HepG2 (cell line): Measurements from ENCODE around the gene PIAS1. TPM values are rescaled to one million over a fixed set of nuclear protein-coding genes. Genes with fewer than 3 reads are reported as not detected.

Source experiments
- GABPB1 ChIP-seq: IDR thresholded peaks from 2 replicates; pipeline ENCODE4 v1.6.1; 2016; ENCODE audit warnings: mild to moderate bottlenecking, missing genetic modification reagents, moderate library complexity, missing compliant biosample characterization
- HMGA1 ChIP-seq: sonication (generic); formaldehyde crosslinking; conservative IDR thresholded peaks from 2 replicates; pipeline ENCODE4 v1.4.0; 2020; ENCODE audit warnings: missing genetic modification reagents
- KDM5B ChIP-seq: sonication (generic); formaldehyde crosslinking; IDR thresholded peaks from 2 replicates; pipeline ENCODE4 v1.4.0; 2020; ENCODE audit warnings: missing genetic modification reagents, mild to moderate bottlenecking, borderline replicate concordance
- MATR3 ChIP-seq: sonication (generic); formaldehyde crosslinking; IDR thresholded peaks from 2 replicates; pipeline ENCODE4 v1.4.0; 2020; ENCODE audit warnings: missing genetic modification reagents
- NFKB2 ChIP-seq: sonication (generic); formaldehyde crosslinking; IDR thresholded peaks from 2 replicates; pipeline ENCODE4 v1.4.0; 2020; ENCODE audit warnings: missing genetic modification reagents, borderline replicate concordance
- PHF5A ChIP-seq: IDR thresholded peaks from one replicate; pipeline ENCODE4 v1.6.1; 2018; ENCODE audit warnings: low read depth, missing genetic modification reagents; ENCODE audit not compliant: unreplicated experiment
- SP4 ChIP-seq: sonication (generic); formaldehyde crosslinking; IDR thresholded peaks from 2 replicates; pipeline ENCODE4 v1.8.1; 2023; ENCODE audit warnings: mild to moderate bottlenecking, missing genetic modification reagents
- THAP9 ChIP-seq: sonication (generic); formaldehyde crosslinking; IDR thresholded peaks from 2 replicates; pipeline ENCODE4; 2020; ENCODE audit warnings: missing genetic modification reagents, mild to moderate bottlenecking, borderline replicate concordance
- ZNF292 ChIP-seq: sonication (generic); formaldehyde crosslinking; IDR thresholded peaks from 2 replicates; pipeline ENCODE4 v1.8.1; 2022; ENCODE audit warnings: mild to moderate bottlenecking, low read depth, missing genetic modification reagents, borderline replicate concordance
- ZNF567 ChIP-seq: sonication (generic); formaldehyde crosslinking; IDR thresholded peaks from 2 replicates; pipeline ENCODE4 v1.8.1; 2023; ENCODE audit warnings: mild to moderate bottlenecking, missing genetic modification reagents, borderline replicate concordance
- ZNF616 ChIP-seq: sonication (generic); formaldehyde crosslinking; IDR thresholded peaks from 2 replicates; pipeline ENCODE4 v1.5.0; 2020; ENCODE audit warnings: low read depth, mild to moderate bottlenecking, missing genetic modification reagents
- polyA plus RNA-seq, 8 experiments: library from polyadenylated mRNA; depleted of rRNA in 3 of 8; stranded (reverse) in 7 of 8; unstranded in 1 of 8; fragments of >200 nt; fragmentation: Illumina TruSeq in 4 of 8; extraction: Trizol in 4 of 8; gene quantifications; 2 replicates each; pipeline versions ENCODE4 v1.2.1 to v1.2.3, GENCODE V29; 2011 to 2016; ENCODE audit warnings: low read depth in 4 of 8, missing spikeins in 1 of 8, mixed read lengths in 1 of 8; ENCODE audit not compliant: insufficient read depth in 1 of 8
- total RNA-seq, 5 experiments: library from RNA; depleted of rRNA; stranded (reverse); fragments of >200 nt; fragmentation: Illumina TruSeq; extraction: Trizol; gene quantifications; 2 replicates each; pipeline ENCODE4 v1.2.3, GENCODE V29; 2016; ENCODE audit warnings: low read depth in 1 of 5
- TF ChIP-seq, protein P1 (sequence below): IDR thresholded peaks from 2 replicates; pipeline ENCODE4 v1.6.1; 2016; ENCODE audit warnings: missing compliant biosample characterization, missing genetic modification reagents, borderline replicate concordance
- TF ChIP-seq, protein P2 (sequence below): sonication (generic); formaldehyde crosslinking; IDR thresholded peaks from 2 replicates; pipeline ENCODE4 v1.8.1; 2022; ENCODE audit warnings: low read depth, mild to moderate bottlenecking, missing genetic modification reagents
- TF ChIP-seq, protein P3 (sequence below), 2 experiments: sonication (generic) in 1 of 2; formaldehyde crosslinking in 1 of 2; IDR thresholded peaks; 2 replicates each; pipeline versions ENCODE4 v1.4.0 to v1.6.1; 2018 to 2020; ENCODE audit warnings: missing genetic modification reagents in 2 of 2, borderline replicate concordance in 1 of 2, low read depth in 1 of 2, mild to moderate bottlenecking in 1 of 2, missing biosample characterization in 1 of 2
- TF ChIP-seq, protein P4 (sequence below): sonication (generic); formaldehyde crosslinking; IDR thresholded peaks from 2 replicates; pipeline ENCODE4 v1.4.0; 2020; ENCODE audit warnings: low read depth, mild to moderate bottlenecking, missing genetic modification reagents

PIAS1 gene
- total and polyA plus RNA-seq, 2 of the 13 experiments (the other 11 are each of a cell fraction or from before 2014, with no cell fraction given) = 20.7 to 33.7 TPM

DNA sequence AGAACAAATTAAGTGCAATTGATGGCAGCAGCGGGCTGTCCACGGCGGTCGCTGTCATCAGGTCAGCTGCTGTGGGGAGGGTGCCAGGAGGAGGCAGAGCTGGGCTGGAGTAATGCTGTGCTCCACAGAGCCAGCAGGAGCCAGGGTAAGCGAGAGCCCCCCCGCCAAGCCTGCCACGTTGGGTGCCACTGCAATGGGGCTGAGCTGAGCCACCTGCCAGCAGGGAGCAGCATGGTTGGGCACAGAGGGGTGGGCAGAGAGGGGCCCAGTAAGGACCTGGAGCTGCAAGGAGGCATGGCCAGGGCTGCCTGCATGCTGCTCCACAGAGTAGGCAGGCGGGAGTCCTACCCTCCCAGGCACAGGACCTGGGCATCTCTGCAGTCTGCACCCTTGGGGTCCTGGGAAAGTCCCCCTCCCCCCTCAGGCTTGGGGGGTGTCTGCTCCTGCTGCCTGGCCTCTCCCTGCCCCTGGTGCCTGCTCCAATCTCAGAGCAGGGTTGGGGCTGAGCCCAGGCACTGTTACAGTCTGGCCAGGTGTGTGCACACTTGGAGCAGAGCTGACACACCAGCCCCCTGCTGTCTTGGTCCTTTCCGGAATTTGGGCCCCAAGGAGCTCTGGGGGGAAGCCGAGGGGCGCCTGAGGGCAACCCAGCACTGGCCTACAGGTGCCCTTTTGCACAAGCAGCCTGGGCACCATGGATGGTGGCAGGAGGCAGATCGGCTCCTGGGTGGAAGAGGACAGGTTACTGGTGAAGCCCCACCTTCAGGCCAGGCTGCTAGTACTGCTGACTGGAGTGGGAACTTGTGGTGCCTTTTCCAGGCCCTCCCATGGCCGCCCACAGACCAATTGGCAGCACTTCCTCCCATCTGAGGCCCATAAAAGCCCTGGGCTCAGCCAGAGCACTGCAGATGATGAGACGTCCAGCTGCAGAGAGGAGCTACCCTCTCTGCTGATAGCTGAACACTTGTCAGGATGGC is 8.5 kb upstream of the PIAS1 start (continued):
- TF ChIP-seq SP4 (CRISPR knock-in tag) = 0 out of 2 replicates have a peak, but pooled peaks have one; percentile 36
- TF ChIP-seq, protein P1, sequence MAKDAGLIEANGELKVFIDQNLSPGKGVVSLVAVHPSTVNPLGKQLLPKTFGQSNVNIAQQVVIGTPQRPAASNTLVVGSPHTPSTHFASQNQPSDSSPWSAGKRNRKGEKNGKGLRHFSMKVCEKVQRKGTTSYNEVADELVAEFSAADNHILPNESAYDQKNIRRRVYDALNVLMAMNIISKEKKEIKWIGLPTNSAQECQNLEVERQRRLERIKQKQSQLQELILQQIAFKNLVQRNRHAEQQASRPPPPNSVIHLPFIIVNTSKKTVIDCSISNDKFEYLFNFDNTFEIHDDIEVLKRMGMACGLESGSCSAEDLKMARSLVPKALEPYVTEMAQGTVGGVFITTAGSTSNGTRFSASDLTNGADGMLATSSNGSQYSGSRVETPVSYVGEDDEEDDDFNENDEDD (CRISPR knock-in tag) = no peak
- peak; percentile 39; the same call in 1 of the 2 replicates for TF ChIP-seq NFKB2 (CRISPR knock-in tag)
- no peak for TF ChIP-seq ZNF567 (CRISPR knock-in tag)
- TF ChIP-seq THAP9 (CRISPR knock-in tag) = peak; percentile 58; the same call in 1 of the 2 replicates
- TF ChIP-seq ZNF292 (CRISPR knock-in tag) = peak; percentile 35; the same call in 1 of the 2 replicates
- no peak for TF ChIP-seq PHF5A (CRISPR knock-in tag)
- TF ChIP-seq, protein P2, sequence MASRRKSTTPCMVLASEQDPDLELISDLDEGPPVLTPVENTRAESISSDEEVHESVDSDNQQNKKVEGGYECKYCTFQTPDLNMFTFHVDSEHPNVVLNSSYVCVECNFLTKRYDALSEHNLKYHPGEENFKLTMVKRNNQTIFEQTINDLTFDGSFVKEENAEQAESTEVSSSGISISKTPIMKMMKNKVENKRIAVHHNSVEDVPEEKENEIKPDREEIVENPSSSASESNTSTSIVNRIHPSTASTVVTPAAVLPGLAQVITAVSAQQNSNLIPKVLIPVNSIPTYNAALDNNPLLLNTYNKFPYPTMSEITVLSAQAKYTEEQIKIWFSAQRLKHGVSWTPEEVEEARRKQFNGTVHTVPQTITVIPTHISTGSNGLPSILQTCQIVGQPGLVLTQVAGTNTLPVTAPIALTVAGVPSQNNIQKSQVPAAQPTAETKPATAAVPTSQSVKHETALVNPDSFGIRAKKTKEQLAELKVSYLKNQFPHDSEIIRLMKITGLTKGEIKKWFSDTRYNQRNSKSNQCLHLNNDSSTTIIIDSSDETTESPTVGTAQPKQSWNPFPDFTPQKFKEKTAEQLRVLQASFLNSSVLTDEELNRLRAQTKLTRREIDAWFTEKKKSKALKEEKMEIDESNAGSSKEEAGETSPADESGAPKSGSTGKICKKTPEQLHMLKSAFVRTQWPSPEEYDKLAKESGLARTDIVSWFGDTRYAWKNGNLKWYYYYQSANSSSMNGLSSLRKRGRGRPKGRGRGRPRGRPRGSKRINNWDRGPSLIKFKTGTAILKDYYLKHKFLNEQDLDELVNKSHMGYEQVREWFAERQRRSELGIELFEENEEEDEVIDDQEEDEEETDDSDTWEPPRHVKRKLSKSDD (CRISPR knock-in tag) = no peak
- TF ChIP-seq, protein P3, sequence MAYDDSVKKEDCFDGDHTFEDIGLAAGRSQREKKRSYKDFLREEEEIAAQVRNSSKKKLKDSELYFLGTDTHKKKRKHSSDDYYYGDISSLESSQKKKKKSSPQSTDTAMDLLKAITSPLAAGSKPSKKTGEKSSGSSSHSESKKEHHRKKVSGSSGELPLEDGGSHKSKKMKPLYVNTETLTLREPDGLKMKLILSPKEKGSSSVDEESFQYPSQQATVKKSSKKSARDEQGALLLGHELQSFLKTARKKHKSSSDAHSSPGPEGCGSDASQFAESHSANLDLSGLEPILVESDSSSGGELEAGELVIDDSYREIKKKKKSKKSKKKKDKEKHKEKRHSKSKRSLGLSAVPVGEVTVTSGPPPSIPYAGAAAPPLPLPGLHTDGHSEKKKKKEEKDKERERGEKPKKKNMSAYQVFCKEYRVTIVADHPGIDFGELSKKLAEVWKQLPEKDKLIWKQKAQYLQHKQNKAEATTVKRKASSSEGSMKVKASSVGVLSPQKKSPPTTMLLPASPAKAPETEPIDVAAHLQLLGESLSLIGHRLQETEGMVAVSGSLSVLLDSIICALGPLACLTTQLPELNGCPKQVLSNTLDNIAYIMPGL (CRISPR knock-in tag; IDR thresholded peaks at IDR 0.05; ENCODE audit: borderline replicate concordance in 1 of 2, low read depth in 1 of 2) = no peak
- TF ChIP-seq ZNF616 = 0 out of 2 replicates have a peak, but pooled peaks have one; percentile 55
- TF ChIP-seq, protein P4, sequence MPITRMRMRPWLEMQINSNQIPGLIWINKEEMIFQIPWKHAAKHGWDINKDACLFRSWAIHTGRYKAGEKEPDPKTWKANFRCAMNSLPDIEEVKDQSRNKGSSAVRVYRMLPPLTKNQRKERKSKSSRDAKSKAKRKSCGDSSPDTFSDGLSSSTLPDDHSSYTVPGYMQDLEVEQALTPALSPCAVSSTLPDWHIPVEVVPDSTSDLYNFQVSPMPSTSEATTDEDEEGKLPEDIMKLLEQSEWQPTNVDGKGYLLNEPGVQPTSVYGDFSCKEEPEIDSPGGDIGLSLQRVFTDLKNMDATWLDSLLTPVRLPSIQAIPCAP (CRISPR knock-in tag) = no peak
- TF ChIP-seq GABPB1 = peak; percentile 36; the same call in 1 of the 2 replicates
- no peak for TF ChIP-seq MATR3 (CRISPR knock-in tag)
- peak; percentile 49; the same call in 1 of the 2 replicates for TF ChIP-seq KDM5B (CRISPR knock-in tag)
- TF ChIP-seq HMGA1 (CRISPR knock-in tag) = no peak
